HG03378 (cell line): ENCODE results near the gene UBE2QL1.

ENCODE experiments used
- ATAC-seq: cut with Tn5 transposase; IDR thresholded peaks from one replicate; pipeline ENCODE4 v1.9.1; 2021; ENCODE audit warnings: mild to moderate bottlenecking, moderate library complexity; ENCODE audit not compliant: unreplicated experiment

UBE2QL1 gene

DNA sequence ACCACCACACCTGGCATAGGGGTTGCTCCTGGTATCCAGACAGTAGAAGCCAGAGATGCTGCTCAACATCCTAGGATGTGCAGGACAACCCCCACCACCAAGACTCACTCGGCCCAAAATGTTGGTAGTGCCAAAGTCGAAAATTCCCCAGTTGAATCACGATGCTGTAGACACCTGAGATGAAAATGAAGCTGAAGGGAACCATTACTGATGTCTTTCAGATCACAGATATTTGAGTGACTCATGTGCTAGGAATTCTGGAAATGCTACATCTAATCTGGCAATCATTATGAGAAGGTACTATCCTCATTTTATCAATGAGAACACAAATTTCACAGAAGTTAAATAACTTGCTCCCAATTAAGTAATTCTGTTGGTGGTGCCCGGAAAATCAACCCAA lies 21.0 kb upstream of the UBE2QL1 start:
- ATAC-seq = no peak

DNA sequence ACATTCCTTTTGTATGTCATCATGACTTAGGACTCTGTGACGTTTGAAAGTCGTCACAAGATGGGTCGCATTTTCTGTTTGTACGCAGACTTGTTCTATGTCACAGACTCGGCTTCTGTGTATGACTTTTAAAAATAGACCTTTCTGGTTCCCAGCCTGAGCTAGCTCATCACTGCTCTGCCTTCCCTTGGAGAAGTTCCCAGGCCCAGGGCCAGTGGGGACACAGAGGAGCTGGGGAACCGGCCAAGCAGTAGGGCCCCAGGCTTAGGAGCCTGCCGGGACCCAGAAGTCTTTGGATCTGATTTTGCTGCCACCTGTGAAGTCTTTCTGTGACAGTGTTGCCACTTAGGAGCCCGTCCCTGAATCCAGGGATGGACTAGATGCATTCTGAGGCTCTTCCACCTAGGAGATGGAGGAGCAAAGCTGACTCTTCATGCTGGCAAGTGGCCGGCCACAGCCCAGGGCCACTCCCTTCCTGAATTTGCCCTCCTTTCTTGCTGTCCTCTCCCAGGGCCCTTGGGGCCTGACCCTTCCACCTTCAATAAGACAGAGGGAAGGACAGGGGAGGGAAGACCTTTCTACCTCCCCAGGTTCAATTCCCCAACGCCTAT lies 18.1 kb upstream of the UBE2QL1 start:
- ATAC-seq = no peak

DNA sequence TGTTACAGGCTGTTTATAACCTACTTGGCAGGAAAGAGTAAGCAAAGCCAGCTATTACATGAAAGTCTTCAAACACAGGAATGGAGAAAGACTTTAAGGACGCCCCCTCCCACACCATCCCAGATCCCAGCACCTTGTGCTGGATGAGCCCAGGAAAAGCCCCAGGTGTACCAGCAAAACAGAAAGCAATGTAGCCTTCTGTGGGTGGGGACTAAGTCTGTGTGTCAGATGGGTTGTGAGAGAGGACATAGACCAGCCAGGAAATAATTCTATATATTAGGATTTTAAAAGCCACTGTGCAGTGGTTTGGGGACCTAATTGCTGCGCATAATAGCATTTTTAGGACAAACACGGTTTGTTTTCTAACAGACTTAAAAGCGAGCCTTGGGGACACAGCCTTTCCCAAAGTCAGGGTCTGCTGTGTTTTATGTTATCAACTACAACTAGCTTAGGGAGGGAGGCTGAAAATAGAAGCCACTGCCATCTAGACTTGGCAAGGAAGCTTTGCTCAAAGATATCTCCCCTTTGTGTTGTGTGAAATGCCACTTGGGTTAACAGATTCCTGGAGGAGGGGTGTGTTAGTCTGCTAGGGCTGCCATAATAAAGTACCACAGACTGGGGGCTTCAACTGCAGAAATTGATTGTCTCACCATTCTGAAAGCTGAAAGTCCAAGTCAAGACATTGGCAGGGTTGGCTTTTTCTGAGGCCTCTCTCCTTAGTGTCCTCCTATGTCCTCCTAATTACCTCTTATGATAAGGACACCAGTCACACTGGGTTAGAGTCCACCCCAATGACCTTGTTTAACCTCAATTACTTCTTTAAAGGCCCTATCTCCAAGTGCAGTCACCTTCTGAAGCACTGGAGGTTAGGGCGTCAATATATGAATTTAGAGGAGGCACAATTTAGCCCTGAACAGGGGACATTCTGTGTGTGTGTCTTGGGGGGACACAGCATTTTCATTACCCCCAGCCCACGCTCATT lies 17.2 kb upstream of the UBE2QL1 start:
- no peak for ATAC-seq

DNA sequence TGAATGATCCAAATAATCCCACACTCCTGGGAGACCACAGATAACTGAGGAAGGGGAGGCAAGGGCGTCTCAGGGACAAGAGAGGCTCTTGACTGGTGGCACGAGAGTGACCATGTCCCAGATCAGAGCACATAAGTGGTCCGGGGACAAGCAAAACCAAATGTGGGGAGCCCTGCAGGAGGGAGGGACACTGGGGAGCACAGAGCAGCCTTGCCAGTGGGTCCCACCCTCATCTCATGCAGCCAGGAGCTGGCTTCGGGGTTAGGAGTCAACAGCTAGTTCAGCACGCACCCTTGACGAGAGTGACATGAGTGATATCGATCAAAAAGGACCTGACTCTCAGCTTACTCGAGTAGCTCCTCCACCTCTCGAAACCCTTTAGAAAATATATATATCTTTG lies 16.5 kb upstream of the UBE2QL1 start:
- no peak for ATAC-seq

DNA sequence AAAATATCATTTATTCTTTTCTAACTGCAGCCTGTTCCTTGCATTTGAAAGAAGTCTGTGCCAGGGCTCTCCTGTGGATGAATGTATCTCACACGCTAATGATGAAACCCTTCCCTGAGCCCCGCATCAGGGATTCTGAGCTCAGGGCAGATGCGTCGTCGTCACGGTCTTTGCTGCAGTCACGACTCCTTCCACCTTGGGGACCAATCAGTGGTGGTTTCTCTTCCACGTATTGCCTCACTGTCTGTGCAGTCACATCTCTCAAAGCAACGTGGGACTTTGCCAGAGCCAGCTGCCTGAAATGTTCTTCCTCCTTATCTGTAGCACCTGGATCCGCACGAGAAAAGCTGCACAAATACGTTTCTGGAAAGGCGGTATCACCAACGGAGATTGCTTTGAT lies 13.9 kb upstream of the UBE2QL1 start:
- no peak for ATAC-seq

DNA sequence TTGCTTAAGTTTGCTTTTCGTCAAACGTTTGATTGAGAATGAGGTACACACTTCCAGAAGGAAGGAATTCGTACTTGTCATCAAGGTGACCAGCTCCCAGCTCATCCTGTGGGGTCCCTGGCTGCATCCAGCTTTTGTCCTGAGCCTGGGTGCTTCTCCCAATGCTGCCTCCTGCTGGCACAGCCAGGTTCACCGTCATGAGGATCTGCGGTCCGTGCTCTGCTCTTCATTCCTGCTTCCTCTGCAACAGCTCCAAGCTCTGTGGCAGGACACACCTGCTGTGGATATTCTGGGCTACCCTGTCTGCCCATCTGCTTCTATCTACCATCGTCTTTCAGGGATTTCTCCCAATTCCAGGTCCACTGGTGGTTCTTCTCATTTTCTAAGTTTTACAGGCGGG lies 13.3 kb upstream of the UBE2QL1 start:
- ATAC-seq = no peak

DNA sequence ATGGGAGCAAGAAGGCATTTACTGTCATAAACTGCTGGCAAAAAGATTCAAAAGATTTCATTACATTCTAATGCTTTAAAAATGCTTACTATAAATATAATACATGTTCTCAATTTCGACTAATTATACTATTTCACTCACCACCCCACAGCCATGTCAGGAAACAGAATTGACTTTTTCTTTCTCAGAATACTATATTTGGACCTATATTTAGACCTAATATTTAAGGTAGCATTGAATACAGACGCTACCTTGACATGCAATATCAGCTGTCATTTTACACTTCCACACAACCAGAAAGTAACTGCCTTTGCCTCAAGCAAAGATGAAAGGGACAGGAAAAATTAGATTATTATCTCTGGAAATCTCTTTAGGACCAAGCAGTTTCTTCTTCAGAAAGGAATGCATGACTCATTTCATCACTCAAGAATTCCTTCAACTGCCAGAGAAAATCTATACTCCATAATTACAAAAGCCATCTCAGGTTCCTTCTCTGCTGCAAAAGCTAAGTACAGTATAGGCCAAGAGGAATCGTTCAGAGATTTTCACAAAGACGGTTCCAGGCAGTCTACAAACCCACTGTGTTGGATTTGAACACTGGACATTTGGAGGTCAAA lies 11.8 kb upstream of the UBE2QL1 start:
- no peak for ATAC-seq

DNA sequence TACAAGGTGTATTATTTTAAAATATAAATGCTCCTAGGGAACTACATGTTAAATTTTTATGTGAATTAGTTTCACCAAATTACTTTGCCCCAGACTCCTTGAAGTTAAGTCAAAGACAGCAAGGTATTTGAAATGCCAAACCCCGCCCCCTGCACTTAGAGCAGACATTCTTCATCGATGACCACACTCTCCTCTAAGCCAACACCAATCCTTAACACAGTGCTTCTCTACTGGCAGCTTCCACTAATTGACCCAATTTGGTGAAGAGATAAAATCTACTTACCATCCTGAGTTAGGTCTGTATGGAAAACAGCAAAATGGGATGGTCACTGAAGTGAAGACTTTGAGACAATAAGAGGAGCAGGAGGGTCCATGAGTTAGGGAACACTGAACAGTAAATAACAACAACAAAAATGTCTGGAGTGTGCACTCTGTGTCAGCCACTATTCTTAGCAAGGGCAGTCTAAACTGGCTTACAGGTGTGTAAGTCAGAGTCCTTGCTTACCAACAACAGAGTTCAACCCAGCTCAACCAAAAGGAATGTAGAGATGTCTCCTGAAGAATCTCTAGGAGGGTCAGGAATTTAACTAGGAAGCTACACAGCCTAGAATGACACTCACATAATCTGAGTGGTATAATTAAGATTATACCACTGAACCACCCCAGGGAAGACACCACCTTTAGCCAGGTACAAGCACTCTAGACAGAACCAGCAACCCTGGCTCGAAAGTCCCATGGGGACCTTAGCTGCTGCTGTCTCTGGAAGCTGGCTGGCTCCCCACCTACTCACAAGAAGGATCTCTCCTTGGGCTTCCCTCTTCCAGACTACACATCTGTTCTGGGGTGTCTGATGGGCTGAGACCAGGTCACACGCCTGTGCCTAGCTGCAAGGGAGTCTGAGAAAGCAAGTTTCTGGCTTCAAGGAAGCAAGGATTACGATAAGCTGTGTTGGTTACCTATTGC lies 8.8 kb upstream of the UBE2QL1 start:
- ATAC-seq = no peak

DNA sequence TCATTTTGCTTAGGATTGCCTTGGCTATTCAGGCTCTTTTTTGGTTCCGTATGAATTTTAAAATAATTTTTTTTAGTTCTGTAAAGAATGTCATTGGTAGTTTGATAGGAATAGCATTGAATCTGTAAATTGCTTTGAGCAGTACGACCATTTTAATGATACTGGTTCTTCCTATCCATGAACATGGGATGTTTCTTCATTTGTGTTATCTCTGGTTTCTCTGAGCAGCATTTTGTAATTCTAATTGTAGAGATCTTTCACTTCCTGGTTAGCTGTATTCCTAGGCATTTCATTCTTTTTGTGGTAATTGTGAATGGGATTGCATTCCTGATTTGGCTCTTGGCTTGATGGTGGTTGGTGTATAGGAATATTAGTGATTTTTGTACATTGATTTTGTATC lies 6.3 kb upstream of the UBE2QL1 start:
- ATAC-seq = no peak

DNA sequence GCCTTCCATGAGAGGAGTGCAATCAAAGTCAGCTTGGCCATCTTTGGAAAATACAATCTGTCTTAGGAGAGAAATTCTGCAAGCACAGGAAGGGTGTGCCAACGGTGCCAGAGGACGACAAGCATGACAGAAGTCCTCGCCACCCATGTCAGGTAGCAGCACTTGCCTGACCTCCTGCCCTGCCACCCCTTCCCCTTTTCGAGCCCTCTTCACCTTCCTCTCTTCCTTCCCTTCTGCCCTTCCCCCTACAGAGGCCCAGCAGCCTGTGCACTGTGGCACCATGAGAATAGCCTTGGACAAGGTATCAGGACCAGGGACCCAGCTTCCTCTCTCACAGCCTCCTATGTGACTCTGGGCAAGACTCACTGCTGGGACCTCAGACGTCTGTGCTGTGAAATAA lies 5.3 kb upstream of the UBE2QL1 start:
- ATAC-seq = no peak

DNA sequence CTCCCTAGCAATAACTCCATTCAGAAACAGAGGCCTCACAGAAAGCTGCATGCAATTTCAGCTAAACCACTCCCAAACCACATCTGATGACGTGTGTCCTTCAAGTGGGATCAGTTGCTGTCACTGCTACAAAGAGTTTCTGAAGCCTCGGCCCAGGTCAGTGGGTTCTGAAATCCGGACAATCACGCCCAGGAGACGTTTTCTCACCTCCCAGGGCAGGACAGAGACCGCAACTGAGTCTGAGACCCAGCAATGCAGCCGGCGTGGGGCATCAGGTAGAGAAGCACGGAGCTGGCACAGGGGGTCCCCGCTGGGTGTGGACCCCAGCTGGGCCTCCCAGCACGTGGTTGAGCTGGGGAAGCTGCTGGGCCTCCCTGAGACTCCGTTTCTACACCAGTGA lies 2.6 kb upstream of the UBE2QL1 start:
- ATAC-seq = no peak

DNA sequence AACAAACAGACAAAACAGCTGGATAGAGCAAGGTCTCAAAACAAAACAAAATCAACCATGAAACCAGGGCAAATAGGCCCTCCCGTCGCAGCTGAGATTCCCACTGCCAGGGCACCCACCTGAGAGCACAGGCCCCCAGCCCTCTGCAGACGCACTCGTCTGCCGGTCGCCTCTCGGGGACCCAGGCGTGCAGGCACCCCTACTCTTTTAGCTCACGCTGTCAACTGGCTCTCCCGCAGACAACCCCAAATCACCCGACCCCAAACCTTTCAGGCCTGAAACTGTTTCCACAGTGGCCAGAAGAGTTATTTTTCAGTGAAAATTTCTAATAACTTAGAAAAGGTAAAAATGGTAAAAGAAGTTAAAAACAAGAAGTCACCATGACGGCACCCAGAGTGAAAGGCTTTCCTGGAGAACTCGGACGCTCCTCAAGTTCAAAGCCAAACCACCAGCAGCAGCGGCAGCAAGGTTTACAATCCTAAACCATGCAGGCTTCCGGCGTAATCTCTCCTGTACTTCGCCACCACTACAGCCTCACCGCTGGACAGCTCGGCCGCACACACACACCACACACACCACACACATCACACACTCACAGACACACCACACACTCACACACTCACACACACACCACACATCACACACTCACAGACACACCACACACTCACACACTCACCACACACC lies 1.9 kb upstream of the UBE2QL1 start:
- no peak for ATAC-seq

DNA sequence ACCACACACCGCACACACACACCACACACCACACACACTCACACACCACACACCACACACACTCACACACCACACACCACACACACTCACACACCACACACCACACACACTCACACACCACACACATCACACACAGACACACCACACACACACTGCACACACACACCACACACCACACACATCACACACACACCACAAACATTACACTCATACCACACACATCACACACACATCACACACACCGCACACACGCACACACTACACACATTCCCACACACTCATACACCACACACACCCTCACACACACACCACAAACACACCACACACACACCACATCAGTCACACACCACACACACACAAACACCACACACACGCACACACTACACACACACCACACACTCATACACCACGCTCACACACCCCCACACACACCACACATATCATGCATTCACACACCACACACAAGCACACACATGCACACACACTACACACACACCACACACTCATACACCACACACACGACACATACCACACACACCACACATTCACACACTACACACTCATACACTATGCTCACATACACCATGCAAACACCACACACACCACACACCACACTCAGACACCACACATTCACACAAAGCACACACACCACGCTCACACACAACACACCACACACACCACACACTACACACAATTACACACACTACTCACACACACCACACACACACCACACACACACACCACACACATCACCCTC lies 1.1 kb upstream of the UBE2QL1 start:
- no peak for ATAC-seq

DNA sequence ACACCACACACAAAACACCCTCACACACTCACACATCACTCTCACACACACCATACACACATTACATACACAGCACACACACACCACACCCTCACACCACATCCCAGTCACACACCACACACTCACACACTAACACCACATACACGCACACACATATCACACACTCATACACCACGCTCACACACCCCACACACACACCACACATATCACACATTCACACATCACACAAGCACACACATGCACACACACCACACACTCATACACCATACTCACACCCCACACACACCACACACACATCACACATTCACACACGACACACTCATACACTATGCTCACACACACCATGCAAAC lies 543 bp upstream of the UBE2QL1 start:
- no peak for ATAC-seq

DNA sequence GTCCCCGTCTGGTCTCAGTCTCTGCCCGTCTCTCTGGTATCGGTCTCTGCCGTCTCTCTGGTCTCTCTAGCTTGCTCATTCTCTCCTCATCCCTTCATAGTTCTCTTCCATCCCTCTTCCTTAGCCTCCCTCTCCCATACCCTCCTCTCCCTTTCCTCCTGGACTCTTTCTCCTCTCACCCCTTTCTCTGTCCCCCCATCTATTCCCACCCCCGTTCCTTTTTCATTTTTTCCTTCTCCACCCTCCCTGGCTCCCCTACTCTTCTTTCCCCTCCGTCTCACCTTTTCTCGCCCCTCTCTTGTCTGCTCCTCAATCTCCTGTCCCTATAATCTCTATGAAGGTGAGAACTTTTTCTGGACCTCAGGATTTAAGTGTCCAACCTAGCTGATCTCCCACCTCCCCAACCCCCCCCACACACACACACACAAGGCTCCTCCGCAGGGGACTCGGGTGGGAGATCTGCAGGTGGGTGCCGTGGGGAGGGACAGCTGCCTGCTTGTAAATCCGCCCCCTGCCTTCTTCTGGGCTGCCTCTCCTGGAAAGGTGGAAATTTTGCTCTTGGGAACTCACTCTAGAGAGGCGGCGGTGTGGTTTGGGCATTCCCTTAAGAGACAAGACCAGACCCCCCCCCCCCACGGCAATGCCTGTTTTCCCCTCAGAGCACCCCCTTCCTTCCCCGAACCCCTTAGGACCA lies 953 bp downstream of the UBE2QL1 start:
- ATAC-seq = no peak

DNA sequence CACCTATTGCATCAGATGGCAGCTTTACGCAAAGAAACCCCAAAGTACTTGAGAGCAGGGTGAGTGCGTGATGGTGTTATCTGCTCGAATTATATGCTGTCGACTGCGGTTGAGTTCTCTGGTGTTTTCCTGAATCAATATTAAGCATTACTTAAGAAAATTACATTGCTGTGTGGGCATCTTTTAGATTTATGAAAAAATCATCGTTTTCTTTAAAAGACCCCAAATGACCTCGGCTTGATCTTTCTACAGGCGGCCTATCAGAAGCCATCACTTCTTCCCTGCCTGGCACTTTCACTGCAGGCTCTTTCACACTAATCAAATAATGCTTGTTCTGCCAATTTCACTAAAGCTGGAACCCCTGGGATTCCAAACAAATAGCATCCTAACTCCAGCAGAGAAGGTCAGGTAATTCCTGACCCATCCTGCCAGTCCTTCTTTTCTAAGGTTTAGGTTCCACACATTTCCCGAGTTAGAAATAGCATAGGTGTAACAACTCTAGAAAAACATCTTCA lies 1.7 kb downstream of the UBE2QL1 start:
- ATAC-seq = no peak

DNA sequence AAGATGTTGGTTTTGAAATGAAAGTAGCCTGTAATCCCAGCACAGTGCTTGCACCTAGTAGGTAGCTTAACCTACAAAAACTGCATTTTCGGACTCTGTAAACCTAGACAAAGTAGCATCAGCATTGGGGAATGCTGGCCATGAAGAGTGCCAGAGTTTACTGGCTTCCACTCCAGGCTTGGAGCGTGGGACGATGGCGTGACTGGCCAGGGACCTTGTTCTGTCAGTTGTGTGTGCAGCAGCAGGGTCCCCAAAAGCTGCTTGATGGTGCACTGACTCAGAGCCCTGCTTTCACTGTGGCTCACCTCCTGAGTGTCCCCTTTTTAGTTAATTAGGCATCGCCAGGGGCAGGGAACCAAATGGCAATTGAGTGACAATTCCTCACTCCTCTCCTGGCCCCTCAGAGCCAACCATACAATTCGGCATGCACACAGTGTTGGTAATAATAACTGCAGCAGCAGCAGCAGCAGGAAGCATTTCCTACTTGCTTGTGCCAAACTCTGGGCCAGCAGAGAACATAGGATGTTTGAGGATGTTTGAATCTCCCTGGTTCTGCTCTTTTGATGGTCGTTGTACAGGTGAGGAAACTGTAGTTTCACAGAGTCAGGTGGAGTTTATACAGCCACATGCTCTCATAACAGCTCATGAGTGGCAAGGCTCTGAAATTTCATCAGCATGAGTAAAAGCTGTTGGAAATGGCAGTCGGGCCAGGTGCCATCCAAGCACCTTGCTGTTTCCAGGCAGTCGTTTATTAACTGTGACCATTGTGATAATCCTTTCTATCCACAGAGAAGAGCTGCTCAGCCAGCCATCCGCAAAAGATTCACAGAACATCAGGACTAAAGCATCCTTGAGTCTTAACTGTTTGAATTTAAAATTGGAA lies 4.2 kb downstream of the UBE2QL1 start:
- ATAC-seq = no peak
